HG03280 (cell line): ENCODE results near the gene MMEL1.
"Not testable (repeated sequence)": the region's sequence is repeated elsewhere in the genome, so short reads cannot be mapped to it uniquely, and the experiment has no call there.

Experiments used
- ATAC-seq: cut with Tn5 transposase; IDR thresholded peaks from one replicate; pipeline ENCODE4 v1.9.1; 2021; ENCODE audit warnings: mild to moderate bottlenecking, moderate library complexity; ENCODE audit not compliant: unreplicated experiment

MMEL1 gene

DNA sequence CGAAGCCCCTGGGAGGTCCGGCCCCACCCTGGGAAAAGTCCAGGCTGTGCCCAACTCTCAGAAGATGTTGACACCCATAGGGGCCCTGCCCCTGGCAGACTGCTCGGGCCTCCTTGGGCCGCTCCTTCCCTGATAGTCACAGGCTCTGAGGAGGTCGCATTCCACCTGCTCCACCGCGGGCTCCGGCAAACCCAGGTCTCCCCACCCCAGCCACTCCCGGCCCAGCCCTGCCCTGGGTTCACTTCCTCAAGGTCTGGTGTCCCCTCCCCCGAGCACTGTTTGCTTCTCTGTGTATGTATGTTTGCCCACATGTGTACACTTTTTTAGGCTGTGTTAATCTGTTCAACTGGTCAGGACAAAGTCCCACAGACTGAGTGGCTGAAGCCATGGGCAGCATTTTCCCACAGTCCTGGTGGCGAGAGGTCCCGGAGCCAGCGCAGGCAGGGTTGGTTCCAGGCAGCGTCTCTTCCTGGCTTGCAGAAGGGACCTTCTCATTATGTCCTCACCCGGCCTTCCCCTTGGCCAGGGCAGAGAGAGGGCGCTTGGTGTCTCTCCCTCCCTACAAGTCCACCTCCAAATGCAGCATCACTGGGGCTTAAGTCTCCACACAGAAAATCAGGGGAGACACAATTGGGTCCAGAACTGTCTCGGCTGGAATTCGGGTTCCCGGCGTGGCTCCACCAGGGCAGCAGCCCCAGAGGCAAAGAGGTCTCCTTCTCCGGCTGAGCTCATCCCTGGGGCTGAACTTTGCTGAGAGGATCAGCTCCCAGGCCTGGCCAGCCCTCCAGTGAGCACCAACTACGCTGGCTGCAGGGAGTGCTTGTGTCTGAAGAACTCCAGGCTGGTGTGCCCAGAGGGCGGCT lies 56.8 kb downstream of the MMEL1 start:
- ATAC-seq = no peak

DNA sequence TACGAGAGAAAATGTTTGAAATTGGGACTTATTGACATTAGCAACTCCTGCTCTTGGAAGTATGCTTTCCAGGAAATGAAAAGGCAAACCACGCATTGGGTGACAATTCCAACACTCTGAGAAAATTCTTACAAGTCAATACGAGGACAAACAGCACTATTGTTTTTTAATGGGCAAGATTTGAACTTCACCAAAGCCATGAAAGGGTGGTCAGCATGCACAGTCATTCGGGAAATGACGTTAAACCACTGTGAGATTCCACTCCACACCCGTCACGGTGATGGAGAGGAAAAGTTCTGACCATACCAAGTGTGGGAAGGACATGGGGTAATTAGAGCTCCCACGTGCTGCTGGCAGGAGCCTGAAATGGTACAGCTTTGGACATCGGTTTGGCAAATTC lies 58.5 kb downstream of the MMEL1 start:
- no peak for ATAC-seq

DNA sequence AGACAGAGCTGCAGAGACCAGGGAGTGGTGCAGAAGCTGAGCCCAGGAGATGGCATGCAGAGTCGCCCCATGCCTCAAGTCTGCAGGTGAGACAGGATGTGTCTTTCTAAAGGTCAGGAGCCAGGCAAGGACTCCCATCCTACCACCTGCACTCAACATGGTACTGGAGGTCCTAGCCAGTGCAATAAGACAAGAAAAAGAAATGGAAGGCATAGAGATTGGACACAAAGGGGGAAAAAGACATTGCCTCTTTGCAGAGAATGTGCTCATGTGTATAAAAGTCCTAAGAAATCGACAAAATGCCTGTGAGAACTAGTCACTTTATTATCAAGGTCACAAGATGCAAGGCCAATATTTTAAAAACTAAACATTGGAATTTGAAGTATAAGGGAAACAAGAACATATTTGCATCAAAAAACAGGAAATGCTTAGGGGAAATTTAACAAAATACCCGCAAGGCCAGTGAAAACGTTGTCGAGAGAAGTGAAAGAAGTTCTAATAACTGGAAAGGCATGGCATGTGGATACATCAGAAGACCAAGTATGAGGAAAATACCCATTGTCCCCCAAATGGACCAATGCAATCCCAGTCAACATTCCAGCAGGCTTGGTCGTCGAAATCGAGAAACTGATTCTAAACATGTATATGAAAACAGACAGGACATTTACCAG lies 59.4 kb downstream of the MMEL1 start:
- no peak for ATAC-seq

- no peak for ATAC-seq
These were observed 61.5 kb downstream of the MMEL1 start for GRCh38 chr1:2571348-2571747.

DNA sequence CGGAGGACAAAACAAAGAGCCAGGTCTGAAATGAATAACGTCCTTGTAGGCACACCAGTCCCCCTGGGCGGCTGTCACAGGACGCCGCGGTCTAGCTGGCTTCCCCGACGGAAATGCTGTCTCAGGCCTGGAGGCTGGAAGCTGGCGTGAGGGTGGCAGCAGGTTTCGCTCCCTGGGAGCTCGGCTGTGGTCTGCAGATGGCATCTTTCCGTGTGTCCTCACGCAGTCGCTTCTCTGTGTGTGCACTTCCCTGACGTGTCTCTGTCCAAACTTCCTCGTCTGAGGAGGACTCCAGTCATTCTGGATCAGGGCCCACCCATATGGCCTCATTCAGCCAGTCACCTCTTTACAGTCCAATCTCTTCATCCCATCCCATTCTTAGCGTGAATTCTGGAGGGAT lies 62.5 kb downstream of the MMEL1 start:
- no peak for ATAC-seq

- not testable (repeated sequence) for ATAC-seq
These were observed 63.1 kb downstream of the MMEL1 start for GRCh38 chr1:2569703-2570102.

GRCh38 chr1:2569060-2569459 lies 63.8 kb downstream of the MMEL1 start:
- no peak for ATAC-seq

DNA sequence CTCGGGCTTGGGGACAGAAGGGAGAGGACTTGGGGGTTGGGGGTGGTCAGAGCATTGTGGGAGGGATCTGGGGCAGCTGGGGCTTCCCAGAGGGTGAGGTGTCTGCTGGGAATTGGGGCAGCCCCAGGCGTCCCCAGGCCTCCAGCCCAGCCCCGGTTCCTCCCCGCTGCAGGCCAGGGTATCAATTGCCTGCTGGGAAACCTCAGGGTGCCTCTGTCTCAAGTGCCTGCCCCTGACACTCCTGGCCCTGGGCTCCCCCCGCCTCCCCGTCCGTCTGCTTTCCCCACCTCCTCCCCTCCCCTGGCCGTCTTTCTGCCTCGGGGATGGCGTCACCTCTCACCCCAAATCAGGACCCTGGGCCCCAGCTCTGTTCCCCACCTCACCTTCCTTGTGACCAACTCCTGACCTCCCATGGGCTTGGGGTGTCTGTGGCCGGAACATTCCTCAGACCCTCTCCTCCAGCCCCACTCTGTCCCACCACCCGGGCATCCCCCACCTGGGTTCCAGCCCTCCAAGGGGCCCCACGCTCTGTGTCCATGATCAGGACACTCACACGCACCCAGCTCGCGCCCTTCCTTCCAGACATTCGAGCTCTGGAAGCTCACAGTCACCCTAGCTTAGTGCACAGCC lies 64.5 kb downstream of the MMEL1 start:
- ATAC-seq = not testable (repeated sequence)

DNA sequence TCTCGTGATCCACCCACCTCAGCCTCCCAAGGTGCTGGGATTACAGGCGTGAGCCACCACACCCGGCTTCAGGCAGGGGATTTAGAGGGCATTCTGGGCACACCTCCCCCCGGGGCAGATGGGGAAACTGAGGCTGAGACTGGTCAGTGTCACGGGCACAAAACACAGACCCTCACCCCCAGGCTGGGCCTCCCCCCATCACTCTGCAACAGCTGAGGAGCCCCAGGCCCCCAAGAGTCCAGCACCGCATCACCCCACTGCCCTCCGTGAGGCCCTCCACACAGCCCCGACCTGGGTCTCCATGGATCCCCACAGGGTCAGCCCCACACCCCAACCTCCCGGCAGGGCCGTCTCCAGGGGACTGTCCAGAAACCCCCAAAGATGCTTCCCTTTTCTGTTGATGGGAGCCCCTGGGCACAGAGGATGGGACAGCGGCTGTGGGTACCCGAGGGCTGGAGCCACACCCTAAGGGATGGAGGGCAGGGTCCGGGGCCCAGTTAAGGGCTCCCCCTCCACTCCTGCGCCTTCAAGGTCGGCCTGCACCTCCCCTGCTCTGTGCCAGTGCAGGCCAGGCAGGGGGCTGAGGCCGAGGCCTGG lies 65.6 kb downstream of the MMEL1 start:
- ATAC-seq = no peak

DNA sequence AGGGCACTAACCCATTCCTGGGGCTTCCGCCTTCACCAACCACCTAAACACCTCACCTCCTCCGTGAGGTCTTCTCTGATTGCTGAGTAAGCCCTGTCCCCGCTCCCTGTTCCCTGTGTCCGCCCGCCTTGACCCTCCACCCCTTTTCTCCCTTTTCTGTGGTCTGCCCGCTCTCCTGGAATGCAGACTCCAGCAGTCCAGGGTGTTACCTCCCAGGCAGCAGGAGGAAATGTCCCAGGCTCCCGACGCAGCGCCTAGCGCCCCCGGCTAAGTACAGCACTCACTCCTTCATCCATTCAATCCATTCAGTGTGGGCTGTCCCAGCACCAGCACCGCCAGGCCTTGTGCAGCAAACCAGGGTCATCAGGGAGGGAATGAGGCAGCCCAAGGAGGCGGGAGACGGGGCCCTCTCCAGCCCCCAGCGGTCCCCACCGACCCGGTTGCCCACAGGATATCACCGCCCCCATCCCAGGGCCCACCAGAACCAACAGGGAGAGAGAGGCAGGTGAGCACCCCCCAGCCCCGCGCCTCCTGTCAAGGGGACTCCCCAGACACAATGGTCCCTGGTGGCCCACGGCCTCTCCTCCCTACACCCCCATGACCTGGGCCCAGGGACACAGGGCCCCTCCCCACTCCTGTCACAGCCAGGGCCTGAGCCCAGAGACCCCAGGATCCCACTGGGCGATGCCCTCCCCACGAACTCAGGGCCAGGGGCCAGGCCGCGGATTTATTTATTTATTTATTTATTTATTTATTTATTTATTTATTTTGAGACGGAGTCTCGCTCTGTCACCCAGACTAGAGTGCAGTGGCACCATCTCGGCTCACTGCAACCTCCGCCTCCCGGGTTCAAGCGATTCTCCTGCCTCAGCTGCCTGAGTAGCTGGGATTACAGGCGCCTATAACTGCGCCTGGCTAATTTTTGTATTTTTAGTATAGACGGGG lies 66.4 kb downstream of the MMEL1 start:
- ATAC-seq = no peak

GRCh38 chr1:2564815-2565374 lies 67.9 kb downstream of the MMEL1 start:
- no peak for ATAC-seq

DNA sequence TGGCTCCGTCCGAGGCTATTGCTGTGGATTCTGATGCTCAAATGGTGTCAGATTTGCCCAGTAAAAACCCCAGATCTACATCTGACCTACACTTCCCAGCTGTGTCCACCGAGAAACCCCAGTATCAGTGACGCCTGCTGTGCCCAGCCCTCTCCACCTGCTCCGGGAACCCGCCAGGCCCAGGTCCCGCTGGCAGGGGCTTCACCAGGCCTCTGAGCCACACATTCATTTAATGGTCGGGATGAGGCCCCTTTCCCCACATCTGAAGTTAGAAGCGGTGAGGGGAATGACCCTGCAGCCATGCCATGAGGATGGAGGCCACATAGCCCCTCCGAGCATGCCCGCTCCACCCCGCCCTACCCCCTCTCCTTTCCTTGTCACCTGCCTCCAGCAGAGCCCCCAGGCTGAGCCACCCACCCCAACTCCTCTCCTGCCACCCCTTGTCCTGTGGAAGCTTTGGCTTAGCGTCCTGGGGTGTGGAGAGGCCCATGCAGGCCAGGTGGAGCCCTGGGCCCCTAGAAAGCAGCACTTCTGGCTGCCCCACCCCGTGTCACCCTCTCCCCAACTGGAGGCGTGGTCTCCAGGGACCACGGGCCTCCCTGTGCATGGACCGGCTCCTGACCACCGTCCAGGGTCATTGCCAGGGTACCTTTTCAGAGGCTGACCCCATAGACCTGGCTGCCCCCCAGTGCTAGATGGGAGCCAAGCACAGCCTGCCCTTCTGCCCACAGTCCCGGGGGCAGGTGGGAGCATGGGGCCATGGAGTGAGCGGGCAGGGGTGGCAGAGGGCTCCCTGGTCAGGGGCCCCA lies 68.6 kb downstream of the MMEL1 start:
- ATAC-seq = no peak

DNA sequence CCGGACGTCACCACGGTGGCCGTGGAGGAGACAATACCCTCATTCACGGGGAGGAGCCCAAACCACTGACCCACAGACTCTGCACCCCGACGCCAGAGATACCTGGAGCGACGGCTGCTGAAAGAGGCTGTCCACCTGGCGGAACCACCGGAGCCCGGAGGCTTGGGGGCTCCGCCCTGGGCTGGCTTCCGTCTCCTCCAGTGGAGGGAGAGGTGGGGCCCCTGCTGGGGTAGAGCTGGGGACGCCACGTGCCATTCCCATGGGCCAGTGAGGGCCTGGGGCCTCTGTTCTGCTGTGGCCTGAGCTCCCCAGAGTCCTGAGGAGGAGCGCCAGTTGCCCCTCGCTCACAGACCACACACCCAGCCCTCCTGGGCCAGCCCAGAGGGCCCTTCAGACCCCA lies 69.6 kb downstream of the MMEL1 start:
- ATAC-seq = no peak

- no peak for ATAC-seq
These were observed 70.6 kb downstream of the MMEL1 start for GRCh38 chr1:2561898-2562895.

GRCh38 chr1:2561446-2561845 lies 71.4 kb downstream of the MMEL1 start:
- no peak for ATAC-seq

DNA sequence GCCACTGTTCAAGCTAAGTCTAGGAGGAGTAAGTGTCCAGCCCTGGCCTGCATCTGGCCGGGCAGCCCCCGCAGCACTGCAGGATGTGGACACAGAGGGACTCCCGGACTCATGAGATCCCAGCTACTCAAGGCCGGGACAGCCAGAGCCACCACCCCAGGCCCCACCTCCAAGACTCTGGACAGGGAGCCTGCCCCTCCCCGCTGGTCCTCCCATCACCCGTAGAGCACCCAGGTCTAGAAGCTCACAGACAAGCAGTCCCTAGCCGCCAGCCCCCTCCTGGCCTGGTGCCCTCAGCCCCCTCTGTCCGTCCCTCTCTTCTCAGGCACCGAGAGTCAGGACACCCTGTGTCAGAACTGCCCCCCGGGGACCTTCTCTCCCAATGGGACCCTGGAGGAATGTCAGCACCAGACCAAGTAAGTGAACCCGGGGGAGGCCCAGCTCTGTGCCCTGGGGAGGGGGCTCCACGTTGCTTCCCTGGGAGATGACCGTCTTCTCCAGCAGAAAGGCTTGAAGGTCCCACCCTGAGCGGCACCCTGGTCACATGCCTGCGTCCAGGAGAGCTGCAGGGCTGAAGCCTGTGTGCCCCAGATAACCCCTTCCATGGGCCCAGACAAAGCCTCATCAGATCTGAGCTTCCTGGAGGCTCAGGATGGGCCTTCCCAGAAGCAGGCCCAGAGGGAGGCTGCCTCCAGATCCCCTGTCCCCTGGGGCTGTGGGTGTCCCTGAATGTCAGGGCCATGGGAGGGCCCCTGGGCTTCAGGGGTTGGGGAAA lies 72.3 kb downstream of the MMEL1 start:
- ATAC-seq = no peak
